ENCODE data around the gene TTC23.
A peak's percentile ranks its signal among the peaks of the same experiment; 100 is the strongest.

Gene TTC23

GRCh38 chr15:99134317-99134821, 115.0 kb downstream of the TTC23 start:
- no peak for DNase-seq

GRCh38 chr15:99132634-99133287, 116.6 kb downstream of the TTC23 start:
- DNase-seq, result no peak

- no peak for DNase-seq
These were observed 117.3 kb downstream of the TTC23 start for GRCh38 chr15:99132122-99132521.

GRCh38 chr15:99131441-99132023, 117.8 kb downstream of the TTC23 start:
- DNase-seq, result no peak

- no peak for DNase-seq
These were observed 118.5 kb downstream of the TTC23 start for GRCh38 chr15:99130765-99131440.

GRCh38 chr15:99130314-99130713, 119.1 kb downstream of the TTC23 start:
- DNase-seq, result no peak

GRCh38 chr15:99129644-99130043, 119.7 kb downstream of the TTC23 start:
- no peak for DNase-seq

DNA sequence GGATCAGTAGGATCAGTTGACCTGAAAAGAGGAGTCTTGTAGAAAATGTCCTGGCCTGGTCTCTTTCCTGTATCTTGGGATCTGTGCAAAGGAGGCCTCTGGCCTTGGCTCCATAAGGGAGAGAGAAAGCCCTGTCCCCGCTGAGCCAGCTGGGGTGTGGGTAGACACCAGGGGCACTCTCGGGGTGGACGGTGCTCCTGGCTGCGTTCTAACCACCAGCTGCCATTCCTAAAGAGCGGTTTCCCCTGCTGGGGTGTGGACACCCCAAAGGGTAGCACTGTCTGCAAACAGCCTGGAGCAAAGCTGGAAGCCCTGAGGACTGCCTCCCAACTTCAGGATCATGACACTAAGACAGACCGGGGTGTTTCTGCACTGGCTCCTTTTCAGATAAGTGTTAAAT, 121.0 kb downstream of the TTC23 start:
- no peak for DNase-seq

GRCh38 chr15:99127773-99128172, 121.6 kb downstream of the TTC23 start:
- DNase-seq, result no peak

DNA sequence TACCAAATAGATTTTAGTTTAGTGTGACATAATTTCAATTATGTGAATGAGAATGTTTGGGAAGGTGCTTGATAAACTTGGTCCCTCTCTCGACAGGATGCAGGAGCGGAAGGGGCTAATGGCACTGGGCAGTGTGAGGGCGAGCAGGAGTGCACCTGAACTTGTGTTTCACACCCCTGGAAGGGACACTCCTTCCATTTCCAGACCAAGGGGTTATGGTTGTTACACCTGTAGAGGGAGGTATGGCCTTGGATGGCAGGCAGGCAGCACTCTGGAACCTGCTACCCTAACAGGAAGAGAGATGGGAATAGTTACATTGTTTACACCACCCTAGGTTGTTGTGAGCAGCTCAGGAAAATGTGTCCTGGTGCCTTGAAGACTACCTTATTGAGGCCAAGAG, 122.5 kb downstream of the TTC23 start:
- no peak for DNase-seq

- DNase-seq, result no peak
These were observed 123.2 kb downstream of the TTC23 start for GRCh38 chr15:99126131-99126588.

DNA sequence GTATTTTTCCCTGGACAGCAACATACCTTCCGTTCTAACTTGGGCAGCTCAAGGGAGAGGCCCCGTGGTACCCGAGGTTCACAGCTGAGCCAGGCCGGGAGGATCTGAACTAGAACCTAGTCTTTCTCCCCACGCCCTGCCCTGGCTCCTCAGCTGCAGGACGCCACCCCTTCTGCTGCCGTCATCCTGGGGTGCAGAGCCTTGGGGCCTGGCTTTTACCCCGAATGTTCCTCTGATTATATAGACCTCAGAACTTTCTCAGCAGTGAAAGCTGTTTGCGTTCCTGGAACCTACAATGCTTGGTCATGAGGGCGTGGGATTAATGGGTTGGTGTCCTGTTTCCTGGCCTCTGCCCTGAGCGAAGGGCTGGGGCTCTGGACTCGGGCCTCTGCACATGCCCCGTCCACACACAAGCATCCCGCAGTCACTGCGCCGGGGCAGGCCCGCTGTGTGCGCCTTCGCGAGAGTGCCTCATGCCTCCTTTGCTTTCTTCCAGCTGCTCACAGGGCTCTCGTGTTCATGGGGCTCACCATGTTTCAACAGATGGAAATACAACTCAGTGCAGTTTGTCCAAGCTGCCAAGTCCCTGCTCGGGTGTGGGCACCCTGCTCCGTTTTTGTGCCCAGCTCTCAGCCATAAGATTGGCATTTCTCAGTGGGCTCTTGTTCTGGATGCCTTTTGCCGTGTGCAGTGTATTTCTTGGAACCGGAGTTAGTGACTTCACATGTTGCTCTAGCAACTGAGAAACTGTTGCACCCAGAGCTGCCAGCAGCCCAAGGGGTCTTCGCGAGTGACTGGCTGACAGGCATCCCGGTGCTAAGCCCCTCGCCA, 124.1 kb downstream of the TTC23 start:
- DNase-seq, result no peak

- no peak for DNase-seq
These were observed 124.7 kb downstream of the TTC23 start for GRCh38 chr15:99124641-99125040.

DNA sequence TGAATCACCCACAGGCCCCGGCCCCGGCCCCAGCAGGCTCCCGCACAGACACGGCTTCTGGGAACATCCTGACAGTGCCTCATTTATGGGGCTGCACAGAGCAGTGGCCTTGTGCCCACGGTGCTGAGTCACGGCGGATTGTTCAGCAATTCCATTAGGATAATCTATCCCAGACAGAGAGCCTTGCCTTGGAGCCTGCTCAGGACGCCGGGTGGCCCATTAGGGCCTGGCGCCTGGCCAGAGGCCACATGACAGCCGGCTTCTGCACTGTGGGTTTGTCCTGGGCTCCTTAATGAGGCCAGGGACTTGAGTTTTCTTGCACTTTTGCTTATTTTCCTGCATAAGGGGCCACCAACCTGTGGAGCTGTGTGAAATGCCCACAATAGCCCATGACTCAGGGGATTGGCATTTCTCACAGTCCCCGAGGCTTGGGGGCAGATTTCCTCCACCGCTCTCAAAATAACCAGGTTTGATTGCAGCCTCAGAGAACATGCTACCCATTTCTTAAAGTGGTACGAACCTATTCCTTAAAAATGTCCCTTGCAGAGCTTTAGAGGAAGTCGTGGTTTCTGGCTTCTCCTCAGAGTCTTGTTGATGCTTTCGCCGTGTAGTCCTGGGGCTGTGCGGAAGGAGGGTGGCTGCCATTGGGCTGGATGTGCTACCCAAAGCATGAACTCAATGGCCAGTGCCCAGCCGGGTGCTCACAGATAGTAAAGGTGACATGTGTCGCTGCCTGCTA, 125.5 kb downstream of the TTC23 start:
- peak; percentile 51 for DNase-seq

GRCh38 chr15:99122831-99123712, 126.3 kb downstream of the TTC23 start:
- no peak for DNase-seq

- DNase-seq, result no peak
These were observed 127.5 kb downstream of the TTC23 start for GRCh38 chr15:99121691-99122410.

- DNase-seq, result no peak
These were observed 128.2 kb downstream of the TTC23 start for GRCh38 chr15:99121207-99121606.

DNA sequence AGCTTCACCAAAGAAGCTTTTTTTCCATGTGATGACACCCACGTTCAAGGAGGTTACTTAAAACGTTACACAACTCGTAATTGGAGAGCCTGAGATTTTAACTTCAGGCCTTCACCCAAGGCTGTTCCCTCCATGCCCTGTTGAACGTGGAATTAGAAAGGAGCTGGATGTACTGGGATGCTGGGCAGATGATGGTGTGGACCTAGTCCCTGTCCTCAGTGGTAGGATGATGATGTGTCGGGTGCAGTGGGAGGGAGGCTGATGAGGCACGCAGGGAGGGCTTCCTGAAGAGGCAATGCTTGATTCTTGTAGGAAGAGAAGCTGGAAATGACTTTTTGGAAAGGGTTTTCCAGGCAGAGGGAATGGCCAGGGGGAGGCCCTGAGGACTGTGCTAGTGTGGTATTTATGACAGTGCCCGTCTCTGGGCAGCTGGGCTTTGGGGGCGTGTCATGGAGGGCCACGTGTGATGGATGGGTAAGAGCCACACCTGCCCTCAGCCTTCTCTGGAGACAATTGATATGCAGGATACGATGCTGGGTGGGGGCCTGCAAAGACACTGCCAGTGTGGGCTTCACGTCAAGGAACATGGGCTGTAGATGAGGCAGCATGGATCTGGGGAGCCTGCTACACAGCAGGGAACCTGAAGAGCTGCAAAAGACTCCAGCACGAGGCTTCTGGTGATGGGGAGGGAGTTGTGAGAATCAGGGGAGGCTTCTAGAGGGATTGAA, 129.2 kb downstream of the TTC23 start:
- DNase-seq, result no peak

- no peak for DNase-seq
These were observed 130.4 kb downstream of the TTC23 start for GRCh38 chr15:99118801-99119546.
